GM19035 (cell line): ENCODE measurements around the gene TMEM269.

Experiments used
- ATAC-seq: cut with Tn5 transposase; IDR thresholded peaks from one replicate; pipeline ENCODE4 v1.9.1; 2021; ENCODE audit not compliant: unreplicated experiment

The TMEM269 gene

GRCh38 chr1:42846257-42847110, 61.7 kb downstream of the TMEM269 start, which contains the start of gene ZNF691:
Gene ZNF691 (plus strand): TSS chr1:42846613. CDS start chr1:42849659, 3,046 bp downstream.
- peak; percentile 90 for ATAC-seq

GRCh38 chr1:42847111-42847595, 62.4 kb downstream of the TMEM269 start:
- no peak for ATAC-seq

GRCh38 chr1:42847721-42848460, 63.1 kb downstream of the TMEM269 start:
- no peak for ATAC-seq

- ATAC-seq, result no peak
These were observed 64.2 kb downstream of the TMEM269 start for GRCh38 chr1:42848823-42849537.

- ATAC-seq, result no peak
These were observed 65.2 kb downstream of the TMEM269 start for GRCh38 chr1:42849944-42850343.
